Measurements from ENCODE around the gene CABLES1. TPM values are rescaled to one million over a fixed set of nuclear protein-coding genes. Genes with fewer than 3 reads are reported as not detected.
"Not testable (repeated sequence)": the region's sequence is repeated elsewhere in the genome, so short reads cannot be mapped to it uniquely, and the experiment has no call there.

Gene CABLES1
- total RNA-seq, 4 donors from 2014 or later = 8.5 to 12.6 (median 9.2) TPM

DNA sequence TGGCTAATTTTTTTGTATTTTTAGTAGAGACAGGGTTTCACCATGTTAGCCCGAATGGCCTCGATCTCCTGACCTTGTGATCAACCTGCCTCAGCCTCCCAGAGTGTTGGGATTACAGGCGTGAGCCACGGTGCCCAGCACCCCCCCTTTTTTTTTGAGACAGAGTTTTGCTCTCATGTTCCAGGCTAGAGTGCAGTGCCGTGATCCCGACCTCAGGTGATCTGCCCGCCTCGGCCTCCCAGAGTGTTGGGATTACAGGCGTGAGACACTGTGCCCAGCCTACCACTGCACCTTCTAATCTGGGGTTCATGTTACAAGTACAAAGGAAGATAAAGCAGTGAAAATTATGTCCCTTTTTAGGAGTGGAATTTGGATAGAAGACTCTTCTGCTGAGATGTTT, 41.5 kb upstream of the CABLES1 start:
- Histone ChIP-seq H3K4me1 (no peaks in the 10 kb centered on the region), H3K9me3 (no peaks in the 10 kb centered on the region), H3K4me3 (no peak overlapping the region), H3K27me3 (no peaks in the 10 kb centered on the region), H3K36me3 (no peaks in the 10 kb centered on the region), H3K27ac (no peak overlapping the region)
- intact Hi-C loops (cut with DNase I; ENCODE audit: low total_unique reads) = no loop called here
- TF ChIP-seq CTCF (IDR thresholded peaks at IDR 0.05) (no peak), POLR2A (IDR thresholded peaks at IDR 0.05) (no peak)
- no peak for DNase-seq

- TF ChIP-seq CTCF (IDR thresholded peaks at IDR 0.05) = no peak
- Histone ChIP-seq H3K27me3 (no peaks in the 10 kb centered on the region), H3K9me3 (no peaks in the 10 kb centered on the region), H3K4me1 (no peaks in the 10 kb centered on the region), H3K36me3 (no peaks in the 10 kb centered on the region), H3K27ac (no peak overlapping the region), H3K4me3 (no peak overlapping the region)
- intact Hi-C loops (cut with DNase I; ENCODE audit: low total_unique reads) = no loop called here
- DNase-seq = no peak
These were observed 40.7 kb upstream of the CABLES1 start for GRCh38 chr18:23094411-23095190.

DNA sequence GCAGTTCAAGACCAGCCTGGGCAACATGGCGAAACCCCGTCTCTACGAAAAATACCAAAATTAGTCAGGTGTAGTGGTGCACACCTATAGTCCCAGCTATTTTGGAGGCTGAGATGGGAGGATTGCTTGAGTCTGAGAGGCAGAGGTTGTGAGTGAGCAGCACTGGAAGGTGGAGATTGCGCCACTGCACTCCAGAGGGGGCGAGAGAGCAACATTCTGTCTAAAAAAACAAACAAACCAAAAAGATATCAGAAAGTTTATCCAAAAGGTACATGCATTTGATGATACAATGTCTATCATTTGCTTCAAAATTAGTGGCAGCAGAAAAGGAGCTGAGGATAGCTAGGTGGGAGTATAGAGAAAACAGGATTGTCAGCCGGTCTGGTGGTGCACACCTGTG, 39.8 kb upstream of the CABLES1 start:
- Histone ChIP-seq H3K27ac (no peak overlapping the region), H3K36me3 (no peaks in the 10 kb centered on the region), H3K27me3 (no peaks in the 10 kb centered on the region), H3K9me3 (no peaks in the 10 kb centered on the region), H3K4me3 (no peak overlapping the region), H3K4me1 (no peaks in the 10 kb centered on the region)
- intact Hi-C loops (cut with DNase I; ENCODE audit: low total_unique reads) = no loop called here
- no peak for DNase-seq
- TF ChIP-seq POLR2A (IDR thresholded peaks at IDR 0.05) (no peak), CTCF (IDR thresholded peaks at IDR 0.05) (no peak)

- H3K4me3 ChIP-seq; intact Hi-C loops (cut with DNase I; ENCODE audit: low total_unique reads); H3K36me3 ChIP-seq; H3K4me1 ChIP-seq; H3K9me3 ChIP-seq; DNase-seq; H3K27me3 ChIP-seq; H3K27ac ChIP-seq: not testable (repeated sequence)
These were observed 38.3 kb upstream of the CABLES1 start for GRCh38 chr18:23097016-23097415.

DNA sequence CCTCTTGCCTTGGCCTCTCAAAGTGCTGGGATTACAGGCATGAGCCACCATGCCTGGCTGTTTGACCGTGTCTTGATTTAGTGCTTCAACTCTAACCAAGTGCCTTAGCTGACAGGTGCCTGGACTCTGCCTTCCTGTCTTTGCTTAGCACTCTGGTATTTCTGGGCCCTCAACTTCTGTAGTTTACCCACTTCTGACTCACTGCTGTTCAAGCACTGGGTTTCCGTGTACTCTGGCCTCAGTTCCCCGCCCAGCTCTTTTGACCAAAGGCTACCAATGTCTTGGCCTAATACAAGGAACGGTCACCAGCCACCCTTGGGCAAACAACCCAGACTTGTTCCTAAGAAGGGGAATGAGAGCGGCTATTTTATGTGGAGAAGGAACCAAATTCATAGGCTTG, 35.7 kb upstream of the CABLES1 start:
- Histone ChIP-seq H3K4me1 (no peaks in the 10 kb centered on the region), H3K27me3 (no peaks in the 10 kb centered on the region), H3K27ac (no peak overlapping the region), H3K9me3 (no peaks in the 10 kb centered on the region), H3K4me3 (no peak overlapping the region), H3K36me3 (no peaks in the 10 kb centered on the region)
- intact Hi-C loops (cut with DNase I; ENCODE audit: low total_unique reads) = no loop called here
- no peak for DNase-seq
- no peak for TF ChIP-seq POLR2A (IDR thresholded peaks at IDR 0.05)
- no peak for TF ChIP-seq CTCF (IDR thresholded peaks at IDR 0.05)

All from uterus (tissue), 4 donors.